ENCODE results near the gene MYT1.
A peak's percentile ranks its signal among the peaks of the same experiment; 100 is the strongest.

Gene MYT1

GRCh38 chr20:64238115-64238825, 74.0 kb downstream of the MYT1 start:
- Histone ChIP-seq H3K18ac (ENCODE audit: low read length) (no peak overlapping the region), H3K14ac (ENCODE audit: low read length) (no peak overlapping the region), H3K27ac (replicated peaks; ENCODE audit: low read length) (no peak overlapping the region), H3K23ac (ENCODE audit: low read depth, low read length, poor library complexity) (no peak overlapping the region), H2BK120ac (ENCODE audit: low read depth, low read length) (no peak overlapping the region), H3K4me3 (ENCODE audit: low read length in 2 of 2) (no peak overlapping the region), H4K91ac (ENCODE audit: low read depth, low read length, poor library complexity) (no peak overlapping the region), H3K9me3 (replicated peaks in 1 of 2; ENCODE audit: control insufficient read depth in 2 of 2, insufficient read depth in 1 of 2, low read depth in 1 of 2, low read length in 2 of 2) (peaks cover 6 to 18% of the 10 kb centered on the region in 2 donors), H4K8ac (ENCODE audit: low read depth, low read length) (no peak overlapping the region), H2AK5ac (ENCODE audit: low read depth, low read length) (no peak overlapping the region), H2BK15ac (ENCODE audit: low read length) (no peak overlapping the region), H3K9ac (ENCODE audit: low read depth, low read length, poor library complexity) (no peak overlapping the region), H3K79me1 (ENCODE audit: low read depth, low read length) (no peaks in the 10 kb centered on the region), H3K4me1 (ENCODE audit: control insufficient read depth in 2 of 2, insufficient read depth in 1 of 2, low read depth in 1 of 2, low read length in 2 of 2) (peaks cover 3 to 10% of the 10 kb centered on the region in 2 donors), H2BK12ac (ENCODE audit: low read length) (no peak overlapping the region), H2BK5ac (ENCODE audit: low read length) (no peak overlapping the region), H3K4ac (ENCODE audit: low read length) (no peak overlapping the region), H3K4me2 (ENCODE audit: insufficient read depth, low read length, poor library complexity, severe bottlenecking) (no peak overlapping the region), H3K27me3 (ENCODE audit: control insufficient read depth in 3 of 3, insufficient read depth in 3 of 3, low read depth in 1 of 3, low read length in 3 of 3) (peaks cover 0 to 3% (median 0%) of the 10 kb centered on the region in 3 experiments), H3K36me3 (replicated peaks in 1 of 2; ENCODE audit: control insufficient read depth in 2 of 2, insufficient read depth in 2 of 2, low read length in 2 of 2) (peaks cover 0 to 2% of the 10 kb centered on the region in 2 donors), H2AFZ (ENCODE audit: low read length) (no peak overlapping the region)
- no CpG with 5 or more reads among the region's 11 CpGs for WGBS, 2 donors (ENCODE audit: extremely low coverage in 2 of 2, insufficient read length in 2 of 2, insufficient replicate concordance in 1 of 2)
- DNase-seq (ENCODE audit: low spot score) = no peak

- no peak overlapping the region for H2BK15ac ChIP-seq (ENCODE audit: low read length)
Observed at GRCh38 chr20:64238851-64239387, 74.7 kb downstream of the MYT1 start.

GRCh38 chr20:64239449-64240242, 75.4 kb downstream of the MYT1 start:
- DNase-seq (ENCODE audit: low spot score) = no peak
- Histone ChIP-seq H3K14ac (ENCODE audit: low read length) (no peak overlapping the region), H4K8ac (ENCODE audit: low read depth, low read length) (no peak overlapping the region), H3K4me1 (ENCODE audit: control insufficient read depth in 2 of 2, insufficient read depth in 1 of 2, low read depth in 1 of 2, low read length in 2 of 2) (peaks cover 3 to 10% of the 10 kb centered on the region in 2 donors), H2BK120ac (ENCODE audit: low read depth, low read length) (no peak overlapping the region), H3K36me3 (replicated peaks in 1 of 2; ENCODE audit: control insufficient read depth in 2 of 2, insufficient read depth in 2 of 2, low read length in 2 of 2) (peaks cover 0 to 2% of the 10 kb centered on the region in 2 donors), H3K4me3 (ENCODE audit: low read length in 2 of 2) (no peak overlapping the region), H2AFZ (ENCODE audit: low read length) (no peak overlapping the region), H2BK5ac (ENCODE audit: low read length) (no peak overlapping the region), H2BK12ac (ENCODE audit: low read length) (no peak overlapping the region), H3K18ac (ENCODE audit: low read length) (peak overlapping the region; percentile 27), H2BK15ac (ENCODE audit: low read length) (no peak overlapping the region), H3K9me3 (replicated peaks in 1 of 2; ENCODE audit: control insufficient read depth in 2 of 2, insufficient read depth in 1 of 2, low read depth in 1 of 2, low read length in 2 of 2) (peaks cover 6 to 12% of the 10 kb centered on the region in 2 donors), H3K4ac (ENCODE audit: low read length) (no peak overlapping the region), H4K91ac (ENCODE audit: low read depth, low read length, poor library complexity) (no peak overlapping the region), H3K9ac (ENCODE audit: low read depth, low read length, poor library complexity) (no peak overlapping the region), H2AK5ac (ENCODE audit: low read depth, low read length) (peak overlapping the region; percentile 28), H3K79me1 (ENCODE audit: low read depth, low read length) (no peaks in the 10 kb centered on the region), H3K27ac (replicated peaks; ENCODE audit: low read length) (no peak overlapping the region), H3K27me3 (ENCODE audit: control insufficient read depth in 3 of 3, insufficient read depth in 3 of 3, low read depth in 1 of 3, low read length in 3 of 3) (peaks cover 0 to 8% (median 0%) of the 10 kb centered on the region in 3 experiments), H3K4me2 (ENCODE audit: insufficient read depth, low read length, poor library complexity, severe bottlenecking) (no peak overlapping the region), H3K23ac (ENCODE audit: low read depth, low read length, poor library complexity) (no peak overlapping the region)
- no CpG with 5 or more reads among the region's 19 CpGs for WGBS, 2 donors (ENCODE audit: extremely low coverage in 2 of 2, insufficient read length in 2 of 2, insufficient replicate concordance in 1 of 2)

More at GRCh38 chr20:64238851-64239387, 74.7 kb downstream of the MYT1 start:
- H4K8ac ChIP-seq (ENCODE audit: low read depth, low read length) = no peak overlapping the region
- H3K79me1 ChIP-seq (ENCODE audit: low read depth, low read length) = no peaks in the 10 kb centered on the region
- no peak overlapping the region for H3K14ac ChIP-seq (ENCODE audit: low read length)
- no peak overlapping the region for H4K91ac ChIP-seq (ENCODE audit: low read depth, low read length, poor library complexity)
- H2BK120ac ChIP-seq (ENCODE audit: low read depth, low read length) = no peak overlapping the region
- DNase-seq (ENCODE audit: low spot score) = no peak
- H3K4me3 ChIP-seq (ENCODE audit: low read length in 2 of 2) = no peak overlapping the region
- H3K4me1 ChIP-seq (ENCODE audit: control insufficient read depth in 2 of 2, insufficient read depth in 1 of 2, low read depth in 1 of 2, low read length in 2 of 2) = peaks cover 3 to 10% of the 10 kb centered on the region in 2 donors
- H3K4me2 ChIP-seq (ENCODE audit: insufficient read depth, low read length, poor library complexity, severe bottlenecking) = no peak overlapping the region
- H3K36me3 ChIP-seq (replicated peaks in 1 of 2; ENCODE audit: control insufficient read depth in 2 of 2, insufficient read depth in 2 of 2, low read length in 2 of 2) = peaks cover 0 to 2% of the 10 kb centered on the region in 2 donors
- H2BK12ac ChIP-seq (ENCODE audit: low read length) = no peak overlapping the region
- H3K4ac ChIP-seq (ENCODE audit: low read length) = no peak overlapping the region
- no peak overlapping the region for H2BK5ac ChIP-seq (ENCODE audit: low read length)
- WGBS, 2 donors (ENCODE audit: extremely low coverage in 2 of 2, insufficient read length in 2 of 2, insufficient replicate concordance in 1 of 2) = no CpG with 5 or more reads among the region's 7 CpGs
- no peak overlapping the region for H2AFZ ChIP-seq (ENCODE audit: low read length)
- no peak overlapping the region for H2AK5ac ChIP-seq (ENCODE audit: low read depth, low read length)
- no peak overlapping the region for H3K18ac ChIP-seq (ENCODE audit: low read length)
- no peak overlapping the region for H3K27ac ChIP-seq (replicated peaks; ENCODE audit: low read length)
- H3K9ac ChIP-seq (ENCODE audit: low read depth, low read length, poor library complexity) = no peak overlapping the region
- peaks cover 0 to 8% (median 0%) of the 10 kb centered on the region in 3 experiments for H3K27me3 ChIP-seq (ENCODE audit: control insufficient read depth in 3 of 3, insufficient read depth in 3 of 3, low read depth in 1 of 3, low read length in 3 of 3)
- H3K23ac ChIP-seq (ENCODE audit: low read depth, low read length, poor library complexity) = peak overlapping the region; percentile 8
- H3K9me3 ChIP-seq (replicated peaks in 1 of 2; ENCODE audit: control insufficient read depth in 2 of 2, insufficient read depth in 1 of 2, low read depth in 1 of 2, low read length in 2 of 2) = peaks cover 6 to 15% of the 10 kb centered on the region in 2 donors
